Stimulated activated CD8-positive, alpha-beta memory T cell treated with anti-CD3 and anti-CD28 coated beads, Interleukin-2, amount 100 ng/mL, for 48 hours (primary cell): ENCODE results near the gene SLC12A3.

Experiments used
- DNase-seq, 2 donors: peaks; one replicate each; pipeline ENCODE4 v3.0.0-alpha.2; 2020; ENCODE audit warnings: low read depth in 2 of 2

Gene SLC12A3

GRCh38 chr16:56848029-56848936 is 16.7 kb upstream of the SLC12A3 start:
- DNase-seq, result no peak

DNA sequence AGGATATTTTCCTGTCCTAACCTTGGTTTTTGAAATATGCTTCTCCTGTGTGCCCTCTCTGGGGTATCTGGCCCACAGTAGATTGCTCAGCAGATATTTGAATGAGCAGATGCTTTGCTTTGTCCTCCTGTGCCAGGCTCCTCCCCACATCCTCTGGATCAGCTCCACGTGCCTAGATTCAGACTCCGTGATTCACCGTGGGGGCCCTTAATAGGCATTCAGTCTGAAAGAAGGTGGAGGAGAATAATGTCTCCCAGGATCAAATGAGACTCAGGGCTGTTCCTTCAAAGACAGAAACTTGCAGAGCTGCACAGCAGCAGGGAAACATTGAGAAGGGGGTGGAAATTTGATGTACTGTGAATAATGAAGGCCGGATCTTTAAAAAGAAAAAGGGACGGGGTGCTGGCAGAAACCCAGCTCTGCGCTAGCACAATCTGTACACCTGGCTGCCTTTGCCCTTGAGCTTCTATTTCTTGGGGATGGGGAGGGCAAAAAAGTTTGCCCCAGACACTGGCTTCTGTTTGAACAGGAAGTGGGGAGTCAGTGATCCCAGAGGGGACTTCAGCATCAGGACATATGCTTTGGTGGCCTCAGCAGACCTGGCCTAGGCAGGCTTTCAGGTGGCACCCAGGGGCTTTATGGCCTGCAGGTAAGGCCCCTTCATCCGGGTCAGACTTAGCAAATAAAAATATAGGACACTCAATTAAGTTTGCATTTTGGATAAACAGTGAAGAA is 15.9 kb upstream of the SLC12A3 start:
- DNase-seq, result no peak

DNA sequence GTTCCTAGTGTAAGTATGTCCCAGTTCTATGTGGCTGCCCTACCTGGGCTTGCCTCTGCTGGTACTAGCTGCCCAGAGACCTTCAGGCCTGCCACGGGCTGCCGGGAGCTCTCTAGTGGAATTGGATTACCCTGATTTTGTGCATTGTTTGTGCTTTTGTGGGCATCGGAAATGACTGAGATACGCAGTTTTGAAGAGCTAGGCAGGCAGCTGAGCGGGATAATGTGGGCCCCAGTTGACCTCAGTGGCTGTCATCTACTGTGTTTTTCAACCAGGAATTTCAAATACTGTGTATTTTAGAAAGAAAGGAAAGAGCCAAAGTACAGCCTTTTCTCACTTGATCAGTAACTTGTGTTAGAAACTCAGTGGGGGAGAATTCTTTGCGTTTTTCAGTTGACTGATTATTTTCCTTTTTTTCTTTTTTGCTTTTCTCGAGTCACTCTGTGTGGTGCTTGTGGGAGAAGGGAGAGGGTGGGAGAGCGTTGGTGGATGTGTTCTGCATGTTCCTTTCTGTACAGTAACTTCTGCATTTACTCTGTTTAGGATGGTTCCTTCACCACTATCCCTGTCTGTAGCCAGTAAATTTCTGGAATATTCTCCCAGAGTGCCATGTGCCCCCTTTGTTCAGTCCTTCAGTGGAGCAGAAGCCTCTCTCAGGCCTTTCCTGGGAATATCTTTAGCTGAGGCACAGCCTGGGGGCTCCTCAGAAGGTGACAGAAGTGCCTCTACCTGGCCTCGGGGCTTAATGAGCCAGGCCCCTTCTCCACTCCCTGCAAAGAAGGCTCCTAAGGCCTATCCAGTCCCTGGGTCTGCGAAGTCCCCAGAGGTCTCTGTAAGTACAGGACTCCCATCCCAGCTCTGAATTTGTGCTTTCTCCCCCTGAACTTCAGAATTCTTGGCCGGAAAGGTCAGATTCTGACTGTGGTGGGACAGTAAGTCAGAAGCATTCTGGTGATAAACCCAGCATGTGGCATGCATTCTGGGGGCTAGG is 15.0 kb upstream of the SLC12A3 start:
- DNase-seq, result no peak

DNA sequence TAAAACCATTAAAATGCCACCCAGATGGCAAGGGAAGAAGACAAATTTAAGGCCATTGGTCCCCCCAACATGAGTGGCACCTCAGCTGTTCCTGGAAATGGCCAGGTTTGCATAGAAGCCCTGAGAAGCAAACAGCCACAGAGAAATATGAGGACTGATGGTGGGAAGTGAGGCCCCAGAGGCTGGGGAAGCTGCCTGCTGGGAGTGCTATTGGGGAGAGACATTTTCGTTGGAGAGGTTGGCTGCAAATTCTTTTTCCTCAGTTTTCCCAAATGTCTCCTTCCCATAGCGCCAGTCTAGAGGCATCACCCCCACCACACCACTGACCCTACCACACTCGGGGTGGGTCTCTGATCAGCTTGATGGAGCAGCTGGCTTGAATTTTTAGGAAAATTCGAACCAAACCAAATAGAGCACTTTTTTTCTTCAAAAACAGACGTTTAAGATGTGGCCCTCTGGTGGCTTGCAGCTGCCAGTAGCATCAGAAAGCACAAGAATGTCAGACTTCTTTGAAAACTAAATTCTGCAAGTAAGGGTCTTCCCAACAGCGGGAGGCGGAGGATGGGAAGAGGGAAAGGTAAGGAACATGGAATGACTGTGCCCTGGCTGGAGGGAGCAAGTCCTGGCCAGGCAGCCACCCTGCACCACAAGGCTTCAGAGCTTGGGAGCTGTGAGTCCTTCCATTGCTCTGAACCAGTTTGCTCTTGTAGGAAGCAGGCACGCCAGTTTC is 13.2 kb upstream of the SLC12A3 start:
- no peak for DNase-seq

- DNase-seq, result no peak
Observed at GRCh38 chr16:56852401-56852730, 12.6 kb upstream of the SLC12A3 start.

- DNase-seq, result no peak
Observed at GRCh38 chr16:56852968-56853367, 12.0 kb upstream of the SLC12A3 start.

GRCh38 chr16:56855201-56855600 is 9.8 kb upstream of the SLC12A3 start:
- no peak for DNase-seq

DNA sequence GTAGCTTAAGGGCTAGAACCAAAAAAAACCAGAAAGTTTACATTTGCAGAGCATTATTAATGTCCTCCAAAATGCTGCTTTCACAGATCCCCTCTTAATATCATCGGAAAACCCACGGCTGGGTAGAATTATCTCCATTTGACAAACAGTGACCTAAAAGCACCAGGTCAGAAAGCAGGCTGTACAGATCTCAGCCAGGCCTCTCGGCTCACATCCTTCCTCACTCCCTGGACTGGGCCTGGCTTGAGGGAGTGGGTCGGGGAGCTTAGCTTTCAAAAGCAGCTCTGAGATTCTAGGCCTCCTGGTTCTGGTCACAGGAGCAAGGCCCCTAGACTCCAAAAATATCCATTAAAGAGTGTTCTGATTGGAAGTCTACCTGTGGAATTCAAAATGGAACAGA is 9.1 kb upstream of the SLC12A3 start:
- DNase-seq, result no peak

DNA sequence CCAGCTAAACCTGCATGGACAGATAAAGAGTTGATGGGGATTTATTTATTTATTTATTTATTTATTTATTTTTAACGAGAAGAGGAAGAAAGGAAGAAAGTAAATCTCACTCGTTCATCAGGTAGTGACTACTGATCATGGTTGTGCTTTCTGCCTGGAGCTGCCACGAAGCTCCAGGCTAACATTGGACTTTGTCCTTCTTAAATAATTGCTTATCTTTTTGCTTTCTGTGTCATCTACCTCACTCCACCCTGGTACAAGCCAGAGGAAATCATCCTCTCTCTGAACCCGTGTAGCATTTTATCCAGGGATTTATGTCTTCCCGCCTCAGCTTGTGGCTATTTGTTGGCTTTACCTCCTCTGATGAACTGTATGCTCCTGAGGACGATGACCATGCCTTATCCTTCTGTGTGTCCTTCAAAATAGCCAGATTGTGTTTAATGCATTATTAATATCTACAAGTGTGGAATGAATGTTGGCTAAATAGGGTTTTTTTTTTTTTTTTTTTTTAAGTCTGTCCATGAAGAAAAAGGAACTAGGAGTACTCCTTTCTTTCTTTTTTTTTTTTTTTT is 8.0 kb upstream of the SLC12A3 start:
- no peak for DNase-seq

DNA sequence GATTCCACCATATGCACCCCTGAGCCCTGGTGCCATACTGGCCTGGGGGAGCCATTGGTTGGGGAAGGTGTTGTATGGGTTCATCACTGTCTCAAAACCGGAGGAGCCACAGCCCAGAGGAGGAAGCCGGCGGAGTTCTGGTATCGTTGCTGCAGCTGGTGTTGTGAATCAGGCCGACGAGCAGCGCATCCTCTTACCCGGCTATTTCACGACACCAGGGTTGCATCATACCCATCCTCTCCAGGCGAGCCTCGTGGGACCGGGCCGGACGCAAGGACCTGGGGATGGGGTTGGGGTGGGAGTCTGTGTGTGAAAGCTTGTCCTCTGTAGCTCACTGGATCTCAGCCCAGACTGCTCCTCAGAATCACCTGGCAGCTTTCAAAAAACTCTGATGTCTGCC is 6.6 kb upstream of the SLC12A3 start:
- DNase-seq, result no peak

DNA sequence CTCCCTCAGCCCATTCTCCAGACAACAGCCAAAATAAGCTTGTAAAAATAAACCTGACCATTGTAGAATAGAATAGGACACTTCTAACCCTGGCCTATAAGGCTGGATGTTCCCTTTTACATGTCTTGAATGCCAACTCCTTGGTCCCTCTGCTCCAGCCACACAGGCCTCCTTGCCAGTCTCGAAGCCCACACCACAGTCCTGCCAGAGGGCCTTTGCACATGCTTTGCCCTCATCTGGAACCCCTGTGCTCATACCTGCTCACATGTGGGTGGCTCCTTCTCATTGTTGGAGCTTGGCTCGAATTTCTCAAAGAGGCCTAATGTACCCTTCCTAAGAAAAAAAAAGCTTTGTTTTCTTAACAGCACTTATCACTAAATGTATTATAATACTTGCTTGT is 5.4 kb upstream of the SLC12A3 start:
- no peak for DNase-seq

DNA sequence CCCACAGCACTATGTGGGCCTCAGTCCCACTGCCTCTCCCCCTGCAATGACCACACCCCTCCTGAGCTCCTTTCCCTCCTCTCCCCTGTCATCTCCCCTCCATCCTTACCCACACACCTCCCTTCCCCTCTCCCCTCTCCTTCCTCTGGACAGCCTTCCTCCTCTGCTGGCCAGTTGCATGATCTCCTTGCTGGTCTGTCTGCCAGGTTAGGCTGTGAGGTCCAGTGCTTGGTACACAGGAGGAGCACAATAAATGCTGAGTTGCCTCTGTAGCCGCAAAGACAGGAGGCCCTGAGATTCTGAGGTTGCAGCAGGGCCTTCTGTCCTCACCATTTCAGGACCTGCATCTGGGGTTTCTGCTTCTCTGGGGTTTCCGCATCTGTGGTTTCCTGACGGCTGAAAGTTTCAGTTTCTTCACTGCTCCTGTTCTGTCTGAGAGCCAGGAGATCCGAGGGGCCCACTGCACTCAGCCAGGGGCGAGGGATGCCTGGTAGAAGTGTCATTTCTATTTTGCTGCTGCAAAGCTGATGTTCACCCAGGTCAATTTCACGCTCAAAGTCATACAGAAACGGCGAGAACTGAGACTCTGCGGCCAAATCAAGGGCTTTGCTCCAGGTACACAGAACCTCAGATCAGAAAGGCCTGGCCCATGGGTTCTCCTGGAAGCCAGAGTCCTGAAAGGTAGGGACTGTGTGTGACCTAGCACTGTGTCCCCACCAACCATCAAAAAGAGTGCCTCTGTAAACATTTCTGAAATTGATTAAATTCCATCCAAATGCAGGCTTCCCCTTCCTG is 4.6 kb upstream of the SLC12A3 start:
- DNase-seq, result no peak

DNA sequence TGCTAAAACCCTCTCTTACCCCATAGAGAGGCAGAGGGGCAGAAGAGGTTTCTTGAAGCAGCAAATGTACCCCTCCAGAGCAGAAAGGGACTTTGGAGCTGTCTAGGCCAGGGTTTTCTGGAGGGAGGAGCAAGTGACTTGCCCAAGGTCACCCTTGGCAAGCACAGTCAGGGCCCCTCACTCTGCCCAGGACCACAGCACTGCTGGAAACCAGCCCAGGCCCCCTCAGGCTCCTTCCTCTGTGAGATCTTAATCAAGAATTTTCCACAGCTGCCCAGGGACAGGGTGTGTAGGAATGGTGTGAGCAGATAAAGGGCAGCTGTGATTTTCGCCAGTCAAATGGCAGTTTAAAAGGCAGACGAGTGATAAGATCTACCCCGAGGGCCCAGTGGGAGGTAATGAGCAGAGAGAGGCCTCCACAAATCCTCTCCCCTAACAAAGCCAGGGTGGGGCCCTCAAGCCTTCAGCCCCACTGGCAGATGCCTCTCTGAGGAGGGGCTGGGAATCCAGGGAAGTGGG is 3.9 kb upstream of the SLC12A3 start:
- DNase-seq, result no peak

- no peak for DNase-seq
Observed at GRCh38 chr16:56861756-56862155, 3.3 kb upstream of the SLC12A3 start.

DNA sequence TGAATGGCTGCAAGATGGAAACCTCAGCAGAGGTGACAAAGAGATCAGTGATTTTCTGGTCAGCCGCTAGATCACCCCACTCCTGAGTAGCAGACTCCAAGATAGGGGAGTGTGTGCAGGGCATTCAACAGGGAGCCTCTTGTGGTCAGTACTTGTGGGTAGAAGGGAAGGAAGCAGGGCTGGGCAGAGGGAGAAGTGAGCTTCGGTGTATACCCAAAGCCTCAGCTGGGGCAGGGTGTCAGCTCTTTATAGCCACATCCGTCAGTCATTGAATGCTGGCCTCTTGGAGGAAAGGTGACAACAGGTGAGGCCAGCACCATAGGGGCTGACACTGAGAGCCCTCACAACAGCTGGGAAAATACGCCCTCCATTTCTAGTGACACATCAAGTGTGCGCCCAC is 2.2 kb upstream of the SLC12A3 start:
- DNase-seq, result no peak

DNA sequence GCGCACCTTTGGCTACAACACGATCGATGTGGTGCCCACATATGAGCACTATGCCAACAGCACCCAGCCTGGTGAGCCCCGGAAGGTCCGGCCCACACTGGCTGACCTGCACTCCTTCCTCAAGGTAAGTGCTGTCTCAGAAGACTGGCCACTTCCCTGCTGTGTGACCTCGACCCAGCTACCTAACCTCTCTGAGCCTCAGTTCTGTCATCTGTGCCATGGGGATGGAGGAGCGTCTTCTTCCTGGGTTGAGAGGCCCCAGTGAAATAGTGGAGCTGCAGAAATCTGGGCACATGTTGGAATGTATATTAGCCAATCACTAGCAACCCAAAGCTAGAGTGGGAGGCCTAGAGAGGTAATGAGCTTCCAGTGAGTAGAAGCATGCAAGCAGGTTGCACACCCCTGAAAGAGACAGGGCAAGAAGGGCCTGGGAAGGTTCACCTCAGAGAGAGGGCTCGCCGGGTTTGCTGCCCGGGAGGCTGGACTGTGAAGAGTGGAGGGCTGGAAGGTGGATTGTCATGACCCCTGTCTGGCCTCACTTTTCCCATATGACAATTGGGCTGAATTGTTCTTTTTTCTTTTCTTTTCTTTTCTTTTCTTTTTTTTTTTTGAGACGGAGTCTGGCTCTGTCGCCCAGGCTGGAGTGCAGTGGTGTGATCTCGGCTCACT is 521 bp downstream of the SLC12A3 start:
- DNase-seq, result no peak

DNA sequence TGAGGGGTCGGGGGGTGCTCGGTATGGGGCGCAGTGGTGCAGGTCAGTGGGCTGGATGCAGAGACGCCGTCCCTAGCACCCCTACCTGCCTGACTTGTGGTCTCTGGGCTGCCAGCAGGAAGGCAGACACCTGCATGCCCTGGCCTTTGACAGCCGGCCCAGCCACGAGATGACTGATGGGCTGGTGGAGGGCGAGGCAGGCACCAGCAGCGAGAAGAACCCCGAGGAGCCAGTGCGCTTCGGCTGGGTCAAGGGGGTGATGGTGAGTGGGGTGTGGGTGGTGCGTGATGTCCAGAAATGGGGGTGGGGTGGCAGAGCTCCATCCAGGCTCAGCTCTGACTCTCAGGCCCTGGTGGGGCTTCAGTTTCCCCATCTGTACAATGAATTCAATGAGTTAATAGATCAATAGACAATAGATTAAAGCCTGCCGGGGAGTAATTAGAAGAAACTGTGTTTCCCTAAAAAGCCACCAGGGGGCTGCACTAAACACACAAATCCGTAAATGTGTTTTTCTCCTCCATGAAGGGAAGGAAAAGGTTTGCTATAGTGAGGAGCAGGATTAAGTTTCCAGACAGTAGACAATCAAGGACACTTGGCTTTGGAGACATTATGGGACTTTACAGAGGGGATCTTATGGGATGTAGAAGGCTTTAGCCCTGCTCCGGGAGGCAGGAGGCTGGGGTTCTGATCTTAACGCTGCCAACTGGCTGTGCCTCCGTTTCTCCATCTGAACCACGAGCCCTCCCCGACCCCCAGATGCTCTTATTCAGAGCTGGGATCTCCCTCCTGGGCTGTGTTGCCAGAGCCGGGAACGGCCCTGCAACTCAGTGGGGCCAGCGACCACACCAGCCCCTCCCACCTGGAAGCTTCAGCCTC is 2.2 kb downstream of the SLC12A3 start:
- DNase-seq, result no peak

DNA sequence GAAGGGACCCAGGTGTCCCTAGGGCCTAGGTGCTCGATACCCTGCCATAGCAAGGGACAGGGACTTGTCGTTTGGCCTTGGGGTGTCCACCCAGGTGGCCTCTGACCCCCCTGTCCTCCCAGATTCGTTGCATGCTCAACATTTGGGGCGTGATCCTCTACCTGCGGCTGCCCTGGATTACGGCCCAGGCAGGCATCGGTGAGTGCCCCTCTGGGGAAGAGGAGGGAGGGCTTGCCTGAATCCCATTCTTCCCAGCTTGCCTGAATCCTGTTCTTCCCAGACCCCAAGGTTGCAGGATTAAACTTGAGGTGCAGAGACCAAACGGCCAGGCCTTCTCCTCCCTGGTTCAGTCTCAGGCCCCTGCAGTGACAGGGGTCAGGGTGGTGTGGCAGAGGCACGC is 3.2 kb downstream of the SLC12A3 start:
- no peak for DNase-seq
